Testis (tissue), 3 donors: Measurements from ENCODE around the gene SF3B4. TPM values are rescaled to one million over a fixed set of nuclear protein-coding genes. Genes with fewer than 3 reads are reported as not detected.
"Not testable (repeated sequence)": the region's sequence is repeated elsewhere in the genome, so short reads cannot be mapped to it uniquely, and the experiment has no call there.

ENCODE experiments used
- DNase-seq: peaks from one replicate; pipeline ENCODE4 v3.0.0-alpha.2; 2019
- H3K27ac ChIP-seq, 2 donors: fragments of 200-600 bp; sonication (generic); one replicate each; pipeline ENCODE4 v1.5.1; 2019
- H3K27me3 ChIP-seq: fragments of 200-600 bp; sonication (generic); one replicate; pipeline ENCODE4 v1.5.1; 2019
- H3K36me3 ChIP-seq: fragments of 200-600 bp; sonication (generic); one replicate; pipeline ENCODE4 v1.5.1; 2017; ENCODE audit warnings: low read depth; ENCODE audit errors: missing control alignments
- H3K4me1 ChIP-seq: fragments of 200-600 bp; sonication (generic); one replicate; pipeline ENCODE4 v1.5.1; 2019
- H3K4me3 ChIP-seq, 2 donors: fragments of 200-600 bp; sonication (generic); one replicate each; pipeline ENCODE4 v1.5.1; 2017 to 2019
- H3K9me3 ChIP-seq: fragments of 200-600 bp; sonication (generic); one replicate; pipeline ENCODE4 v1.5.1; 2017
- CTCF ChIP-seq, 3 experiments: fragments of 450-650 bp in 2 of 3; fragments of 200-600 bp in 1 of 3; sonication (generic) in 1 of 3; IDR thresholded peaks; one replicate each; pipeline ENCODE4 v1.5.1; 2016 to 2019; ENCODE audit warnings: antibody characterized with exemption in 3 of 3, mild to moderate bottlenecking in 2 of 3, moderate library complexity in 1 of 3
- POLR2A ChIP-seq: fragments of 450-650 bp; IDR thresholded peaks from one replicate; pipeline ENCODE4 v1.6.1; 2017; ENCODE audit warnings: antibody characterized with exemption, mild to moderate bottlenecking, moderate library complexity
- WGBS, 2 donors: methylation state at CpG; one replicate each; pipeline ENCODE4 v1.1.5; 2018; 5-methylcytosine and 5-hydroxymethylcytosine counted together
- intact Hi-C: fragments of 100-400 bp; cut with DNase I; formaldehyde crosslinking; loops from one replicate; pipeline ENCODE4 v1.15.1; 2023; ENCODE audit warnings: low total_unique reads
- polyA plus RNA-seq: library from polyadenylated mRNA; stranded (reverse); fragments of 350-450 nt; fragmentation: Illumina TruSeq; extraction: RNeasy Lipid Tissue Mini Kit (QIAGEN cat#74804); gene quantifications from one replicate; pipeline ENCODE4 v1.2.3, GENCODE V29; 2014; ENCODE audit warnings: low read depth, low replicate concordance; ENCODE audit not compliant: insufficient read depth
- total RNA-seq, 2 donors: library from RNA; depleted of rRNA; stranded (reverse); fragments of >200 nt; gene quantifications; one replicate each; pipeline ENCODE4 v1.2.3, GENCODE V29; 2016

Gene SF3B4
- total and polyA plus RNA-seq, 3 donors from 2014 or later, result 30.2 to 121 (median 32.1) TPM

- Histone ChIP-seq H3K27me3 (no peaks in the 10 kb centered on the region), H3K4me3 (no peak overlapping the region), H3K27ac (peak overlapping the region in 1 of 2 donors; percentile 53), H3K9me3 (no peaks in the 10 kb centered on the region), H3K36me3 (no peaks in the 10 kb centered on the region), H3K4me1 (peaks cover 12% of the 10 kb centered on the region)
- TF ChIP-seq POLR2A (no peak), CTCF (IDR thresholded peaks at IDR 0.05) (peak; percentile 69 to 79 (median 70))
- WGBS, 2 donors, result 29 to 36% methylated on average over 3 of the region's 3 CpGs
- intact Hi-C loops, result no loop called here
- peak; percentile 70 for DNase-seq
Measured at GRCh38 chr1:149962039-149962647, 34.5 kb upstream of the SF3B4 start.

GRCh38 chr1:149957548-149957947 lies 29.9 kb upstream of the SF3B4 start:
- H3K36me3 ChIP-seq, DNase-seq, H3K9me3 ChIP-seq, H3K4me3 ChIP-seq, H3K4me1 ChIP-seq, H3K27ac ChIP-seq, intact Hi-C loops, H3K27me3 ChIP-seq: not testable (repeated sequence)
- WGBS, 2 donors, result 99% methylated on average over 14 of the region's 14 CpGs; no CpG with 5 or more reads in 1 of the 2 donors

GRCh38 chr1:149949911-149950310 lies 22.3 kb upstream of the SF3B4 start:
- no peak overlapping the region for H3K4me3 ChIP-seq
- 75 to 83% methylated on average over 6 of the region's 6 CpGs for WGBS, 2 donors
- no peak for DNase-seq
- H3K4me1 ChIP-seq, result no peaks in the 10 kb centered on the region
- no peaks in the 10 kb centered on the region for H3K9me3 ChIP-seq
- no peak for TF ChIP-seq CTCF (IDR thresholded peaks at IDR 0.05)
- no peak for TF ChIP-seq POLR2A
- H3K36me3 ChIP-seq, result no peaks in the 10 kb centered on the region
- H3K27ac ChIP-seq, result no peak overlapping the region
- intact Hi-C loops, result no loop called here
- no peaks in the 10 kb centered on the region for H3K27me3 ChIP-seq

- intact Hi-C loops, result no loop called here
- no peaks in the 10 kb centered on the region for H3K36me3 ChIP-seq
- H3K27ac ChIP-seq, result peak overlapping the region; percentile 53 to 68
- peak; percentile 84 for DNase-seq
- H3K4me3 ChIP-seq, result no peak overlapping the region
- no peaks in the 10 kb centered on the region for H3K9me3 ChIP-seq
- H3K4me1 ChIP-seq, result peaks cover 8% of the 10 kb centered on the region
- WGBS, 2 donors, result 57 to 78% methylated on average over 4 of the region's 4 CpGs
- H3K27me3 ChIP-seq, result no peaks in the 10 kb centered on the region
- TF ChIP-seq POLR2A (no peak), CTCF (IDR thresholded peaks at IDR 0.05) (no peak)
Measured at GRCh38 chr1:149945206-149945605, 17.6 kb upstream of the SF3B4 start.

- Histone ChIP-seq H3K9me3 (no peaks in the 10 kb centered on the region), H3K27me3 (no peaks in the 10 kb centered on the region), H3K27ac (peak overlapping the region; percentile 45 to 68), H3K36me3 (no peaks in the 10 kb centered on the region), H3K4me3 (no peak overlapping the region), H3K4me1 (peaks cover 24% of the 10 kb centered on the region)
- DNase-seq, result no peak
- WGBS, 2 donors, result 47 to 49% methylated on average over 3 of the region's 3 CpGs
- intact Hi-C loops, result no loop called here
- TF ChIP-seq CTCF (IDR thresholded peaks at IDR 0.05) (no peak), POLR2A (no peak)
Measured at GRCh38 chr1:149942885-149943284, 15.3 kb upstream of the SF3B4 start.
